Islet precursor cell (in vitro differentiated cells): Measurements from ENCODE around the gene POFUT2.

Experiments used
- DNase-seq: peaks from one replicate; pipeline ENCODE4 v3.0.0-alpha.2; 2018

The POFUT2 gene

GRCh38 chr21:45246386-45247320 is 41.0 kb downstream of the POFUT2 start:
- DNase-seq = peak; percentile 37

DNA sequence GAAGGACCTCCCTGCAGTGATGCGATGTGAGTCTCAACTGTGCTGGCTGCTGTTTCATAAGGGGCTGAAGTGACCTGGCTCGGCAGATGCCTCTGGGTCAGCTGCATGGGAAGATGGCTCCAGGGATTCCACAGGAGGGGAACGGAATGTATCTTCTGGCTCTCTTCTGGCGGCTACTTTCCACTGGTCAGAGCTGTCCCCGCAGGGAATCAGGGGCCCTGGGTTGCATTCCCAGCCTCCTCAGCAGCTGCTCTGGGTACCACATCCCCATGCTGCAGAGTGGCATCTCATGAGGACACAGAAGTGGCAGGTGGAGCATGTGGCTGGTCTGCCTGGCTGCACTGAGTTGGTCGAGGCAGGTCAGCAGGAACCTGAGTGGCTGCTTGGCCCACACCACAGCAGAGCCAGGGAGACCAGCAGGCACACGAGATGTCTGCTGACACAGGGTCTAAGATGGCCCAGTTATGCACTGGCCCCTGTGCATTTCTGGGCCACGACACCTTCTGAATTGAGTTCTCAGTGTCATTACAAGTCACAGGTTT is 42.8 kb downstream of the POFUT2 start:
- peak; percentile 38 for DNase-seq

- DNase-seq = no peak
These were observed 44.1 kb downstream of the POFUT2 start for GRCh38 chr21:45243603-45244002.

DNA sequence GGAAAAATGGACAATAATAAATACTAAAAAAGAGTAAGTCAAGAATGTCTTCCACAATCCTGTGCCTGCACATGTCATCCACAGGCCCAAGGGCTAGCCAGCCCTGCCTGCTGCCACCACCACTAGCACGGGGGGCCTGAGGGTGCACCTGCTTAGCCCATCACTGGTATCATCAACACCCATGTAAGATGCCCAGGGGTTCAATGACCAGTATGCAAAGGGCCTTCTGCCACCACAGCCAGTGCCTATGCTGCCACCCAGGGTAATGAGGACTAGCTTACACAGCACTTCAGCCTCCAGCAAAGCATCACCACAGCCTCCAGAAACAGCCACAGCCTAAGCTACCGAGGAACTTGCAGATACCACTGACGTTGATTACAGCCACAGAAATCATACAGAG is 46.3 kb downstream of the POFUT2 start:
- DNase-seq = no peak

- no peak for DNase-seq
These were observed 50.3 kb downstream of the POFUT2 start for GRCh38 chr21:45237401-45237800.

- DNase-seq = peak; percentile 52
These were observed 51.2 kb downstream of the POFUT2 start for GRCh38 chr21:45236481-45236880.

GRCh38 chr21:45235488-45235887 is 52.2 kb downstream of the POFUT2 start:
- no peak for DNase-seq

DNA sequence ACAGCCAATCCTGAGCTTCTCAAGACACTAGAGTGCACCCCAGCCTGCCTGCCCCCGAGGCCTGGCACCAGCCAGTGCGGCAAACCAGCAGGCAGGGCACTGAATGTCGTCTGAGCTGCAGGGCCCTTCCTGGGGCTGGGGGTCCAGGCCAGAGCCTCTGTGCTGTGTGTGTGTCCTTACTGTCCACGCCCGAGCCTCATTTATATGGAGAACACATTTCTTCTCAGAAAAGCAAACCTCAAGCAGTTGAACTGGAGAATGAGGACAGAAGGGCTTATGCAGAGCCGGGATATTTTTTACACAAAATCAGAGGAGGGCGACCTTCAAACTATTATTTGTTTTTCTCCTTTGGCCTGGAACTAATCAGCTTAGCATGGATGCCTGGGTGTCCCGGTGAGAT is 52.7 kb downstream of the POFUT2 start:
- DNase-seq = no peak

DNA sequence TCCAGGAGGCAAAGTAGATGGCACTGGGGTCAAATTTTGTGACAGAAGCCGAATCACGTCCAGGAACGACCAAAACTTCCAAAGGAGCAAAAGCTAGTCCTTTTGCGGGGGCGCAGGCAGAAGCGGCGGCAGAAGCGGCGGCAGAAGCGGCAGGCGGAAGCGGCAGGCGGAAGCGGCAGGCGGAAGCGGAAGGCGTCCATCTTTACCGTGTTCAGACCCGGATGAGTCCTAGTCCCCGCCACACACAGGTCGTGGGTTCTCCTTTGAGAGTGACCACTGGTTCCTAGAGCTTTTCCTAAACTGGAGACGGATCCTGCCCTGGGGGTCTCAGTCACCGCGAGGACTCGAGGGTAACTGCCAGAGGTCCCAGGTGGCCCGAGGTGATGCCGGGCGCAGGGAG is 53.6 kb downstream of the POFUT2 start:
- no peak for DNase-seq

- DNase-seq = no peak
These were observed 56.0 kb downstream of the POFUT2 start for GRCh38 chr21:45231705-45232104.

DNA sequence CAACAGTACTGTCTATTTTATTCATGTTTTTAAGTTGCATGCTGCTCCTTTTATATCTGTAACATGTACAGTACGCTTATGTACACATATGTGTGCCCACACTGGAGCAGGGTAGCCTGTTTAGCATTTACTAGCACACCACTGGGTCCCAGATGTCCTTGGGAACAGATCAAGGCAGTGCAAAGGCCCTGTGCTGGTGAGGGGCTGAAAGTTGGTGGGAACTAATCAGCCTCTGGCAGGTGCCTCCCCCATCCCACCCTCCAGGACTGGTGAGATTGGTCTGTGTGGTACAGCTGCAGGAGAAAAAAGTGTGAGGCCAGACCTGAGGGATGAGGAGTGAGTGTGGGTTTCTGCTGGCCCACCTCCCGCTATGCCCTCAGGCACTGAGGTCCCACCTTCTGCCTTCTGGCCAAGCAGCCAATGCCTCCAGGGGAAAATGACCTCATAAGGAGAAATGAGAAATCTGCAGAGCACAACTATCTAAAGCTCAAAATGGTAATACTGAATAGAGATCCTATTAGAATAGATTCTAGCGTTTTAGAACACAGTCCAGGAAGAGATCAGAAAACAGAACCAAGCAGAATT is 58.9 kb downstream of the POFUT2 start:
- no peak for DNase-seq

GRCh38 chr21:45228171-45228641 is 59.5 kb downstream of the POFUT2 start:
- peak; percentile 95 for DNase-seq

DNA sequence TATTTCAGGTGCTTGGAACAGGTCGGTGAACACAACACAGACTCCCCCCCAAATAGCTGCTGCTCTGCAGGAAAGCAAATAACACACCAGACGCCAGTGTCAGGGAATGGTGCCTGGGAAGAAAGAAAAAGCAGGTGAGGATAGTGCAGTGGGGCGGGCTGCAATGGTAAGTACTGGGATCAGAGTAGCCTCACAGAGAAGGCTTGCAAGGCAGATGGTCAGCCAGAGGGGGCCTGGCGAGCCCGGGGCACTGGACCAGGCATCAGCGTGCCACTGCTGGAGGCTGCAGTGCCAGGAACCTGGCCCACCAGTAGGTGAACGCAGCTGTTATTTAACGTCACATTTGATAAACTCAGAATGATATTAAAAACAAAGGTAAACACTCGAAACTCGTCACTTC is 60.0 kb downstream of the POFUT2 start:
- peak; percentile 70 for DNase-seq

GRCh38 chr21:45226540-45227326 is 61.0 kb downstream of the POFUT2 start:
- DNase-seq = no peak

DNA sequence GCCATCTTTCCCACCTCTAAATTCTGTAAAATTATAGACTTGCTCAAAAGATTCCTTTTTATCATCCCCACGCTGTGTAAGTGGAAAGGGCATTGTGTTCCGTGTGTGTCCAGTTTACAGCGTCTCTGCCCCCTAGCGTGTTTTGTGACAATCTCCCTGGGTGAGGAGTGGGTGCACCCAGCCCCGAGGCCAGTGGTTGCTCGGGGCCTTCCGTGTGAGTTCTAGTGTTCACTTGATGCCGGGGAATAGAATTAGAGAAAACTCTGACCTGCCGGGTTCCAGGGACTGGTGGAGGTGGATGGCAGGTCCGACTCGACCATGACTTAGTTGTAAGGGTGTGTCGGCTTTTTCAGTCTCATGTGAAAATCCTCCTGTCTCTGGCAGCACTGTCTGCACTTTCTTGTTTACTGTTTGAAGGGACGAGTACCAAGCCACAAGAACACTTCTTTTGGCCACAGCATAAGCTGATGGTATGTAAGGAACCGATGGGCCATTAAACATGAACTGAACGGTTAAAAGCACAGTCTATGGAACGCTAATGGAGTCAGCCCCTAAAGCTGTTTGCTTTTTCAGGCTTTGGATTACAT is 61.9 kb downstream of the POFUT2 start:
- no peak for DNase-seq

GRCh38 chr21:45225041-45225740 is 62.5 kb downstream of the POFUT2 start:
- DNase-seq = no peak

DNA sequence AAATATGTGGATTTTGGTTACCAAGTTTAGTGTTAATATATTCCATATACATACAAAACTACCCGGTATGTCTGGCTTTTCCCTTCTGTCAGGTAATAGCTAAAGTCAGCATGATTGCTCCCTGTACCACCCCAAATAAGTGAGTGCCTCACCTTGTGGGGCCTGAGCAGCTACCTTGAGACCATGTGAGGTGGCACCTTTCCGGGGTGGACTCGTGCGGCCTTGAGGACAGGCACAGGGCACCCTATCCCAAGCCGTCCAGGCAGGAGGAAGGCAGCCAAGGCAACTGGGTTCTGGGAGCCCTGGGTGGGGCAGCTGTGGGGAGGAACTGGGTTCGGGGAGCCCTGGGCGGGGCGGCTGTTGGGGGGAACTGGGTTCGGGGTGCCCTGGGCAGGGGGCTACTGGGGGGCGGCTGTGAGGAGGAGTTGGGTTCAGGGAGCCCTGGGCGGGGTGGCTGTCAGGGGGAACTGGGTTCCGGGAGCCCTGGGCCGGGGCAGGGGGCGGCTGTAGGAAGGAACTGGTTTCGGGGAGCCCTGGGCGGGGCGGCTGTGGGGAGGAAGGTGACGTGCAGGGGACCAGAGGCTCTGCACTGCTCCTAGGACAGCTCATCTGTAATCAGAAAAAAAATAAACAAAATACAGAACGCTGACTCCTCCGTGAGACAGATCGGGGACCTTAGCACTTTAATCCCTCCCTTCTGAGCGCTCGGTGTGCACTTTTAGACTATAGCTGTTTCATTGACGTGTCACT is 63.3 kb downstream of the POFUT2 start:
- DNase-seq = no peak

DNA sequence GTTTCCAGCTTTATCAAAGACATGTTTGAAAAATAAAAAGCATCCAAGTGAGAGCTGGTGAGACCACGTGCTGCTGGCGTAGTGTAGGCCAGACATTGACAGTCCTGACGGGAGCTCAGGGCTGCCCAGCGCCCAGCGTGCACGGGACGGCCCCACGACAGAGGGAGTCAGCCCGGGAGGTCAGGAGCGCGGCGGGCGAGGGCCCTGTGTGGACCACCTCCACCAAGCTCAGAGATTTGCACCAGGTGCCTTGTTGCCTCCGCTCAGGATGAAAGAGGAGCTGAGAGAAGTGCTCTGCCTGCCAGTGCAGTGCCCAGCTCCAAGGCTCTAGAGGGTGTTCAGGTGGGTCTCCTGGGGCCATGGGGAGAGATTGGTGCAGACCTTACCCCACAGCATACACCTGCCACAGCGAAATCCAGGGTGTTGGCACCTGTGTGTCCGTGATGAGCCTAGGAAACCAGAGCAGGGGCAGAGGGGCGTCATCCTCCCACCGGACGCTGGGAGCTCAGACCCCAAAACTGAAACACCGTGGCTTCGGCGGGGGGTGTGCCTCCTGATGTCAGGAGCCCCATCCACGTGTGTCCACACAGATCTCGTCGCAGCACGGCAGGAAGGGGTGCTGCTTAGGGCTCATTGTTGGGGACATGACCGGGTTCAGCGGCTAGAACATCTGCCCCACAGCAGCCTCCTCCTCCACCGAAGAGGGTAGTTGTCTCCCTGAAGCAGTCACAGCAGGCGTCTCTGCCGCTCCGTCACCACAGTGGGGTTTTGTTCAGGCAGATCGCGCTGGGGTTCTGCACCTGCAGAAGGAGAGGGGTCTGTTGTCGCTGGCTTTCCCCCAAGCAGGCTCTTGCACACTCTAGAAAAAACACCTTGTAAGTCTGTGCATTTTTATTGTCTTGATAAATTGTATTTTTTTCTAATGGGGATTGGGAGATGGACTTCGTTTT is 64.2 kb downstream of the POFUT2 start:
- DNase-seq = no peak

DNA sequence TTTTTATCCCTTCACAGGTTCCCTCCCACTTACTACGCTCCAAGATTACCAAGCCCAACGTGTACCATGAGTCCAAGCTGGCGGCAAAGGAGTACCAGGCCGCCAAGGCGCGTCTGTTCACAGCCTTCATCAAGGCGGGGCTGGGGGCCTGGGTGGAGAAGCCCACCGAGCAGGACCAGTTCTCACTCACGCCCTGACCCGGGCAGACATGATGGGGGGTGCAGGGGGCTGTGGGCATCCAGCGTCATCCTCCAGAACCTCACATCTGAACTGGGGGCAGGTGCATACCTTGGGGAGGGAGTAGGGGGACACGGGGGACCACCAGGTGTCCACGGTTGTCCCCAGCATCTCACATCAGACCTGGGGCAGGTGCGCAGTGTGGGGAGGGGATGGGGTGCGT is 65.7 kb downstream of the POFUT2 start:
- no peak for DNase-seq
